Measurements from ENCODE around the gene FAM222A.

DNA sequence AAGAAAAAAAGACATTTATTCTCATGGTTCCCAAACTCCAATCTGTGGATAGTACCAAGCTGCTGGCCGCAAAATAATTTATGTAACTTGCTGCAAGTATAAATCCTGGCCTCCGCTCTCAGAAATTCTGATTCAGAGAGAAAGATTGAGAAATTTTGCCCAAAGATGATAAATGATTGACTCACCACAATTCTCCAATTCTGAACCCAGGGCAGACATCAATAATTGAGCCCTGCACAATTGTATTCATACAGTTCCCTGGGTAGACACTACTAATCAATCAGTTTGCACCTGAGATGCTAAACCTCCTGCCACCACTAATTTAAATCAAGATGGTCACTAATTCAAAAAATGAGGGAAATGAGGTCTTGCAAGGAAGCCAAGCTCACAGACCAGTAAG, 81.4 kb downstream of the FAM222A start:
- TF ChIP-seq CTCF (IDR thresholded peaks at IDR 0.05): no peak
- no peak for TF ChIP-seq POLR2AphosphoS5 (IDR thresholded peaks at IDR 0.05; ENCODE audit: low read depth, low read length)
- TF ChIP-seq SIN3A (IDR thresholded peaks at IDR 0.05; ENCODE audit: borderline replicate concordance, insufficient read depth, low read depth, low read length): no peak
- TF ChIP-seq TCF7L2 (IDR thresholded peaks at IDR 0.05; ENCODE audit: low read depth, low read length): no peak
- TF ChIP-seq, protein P1, sequence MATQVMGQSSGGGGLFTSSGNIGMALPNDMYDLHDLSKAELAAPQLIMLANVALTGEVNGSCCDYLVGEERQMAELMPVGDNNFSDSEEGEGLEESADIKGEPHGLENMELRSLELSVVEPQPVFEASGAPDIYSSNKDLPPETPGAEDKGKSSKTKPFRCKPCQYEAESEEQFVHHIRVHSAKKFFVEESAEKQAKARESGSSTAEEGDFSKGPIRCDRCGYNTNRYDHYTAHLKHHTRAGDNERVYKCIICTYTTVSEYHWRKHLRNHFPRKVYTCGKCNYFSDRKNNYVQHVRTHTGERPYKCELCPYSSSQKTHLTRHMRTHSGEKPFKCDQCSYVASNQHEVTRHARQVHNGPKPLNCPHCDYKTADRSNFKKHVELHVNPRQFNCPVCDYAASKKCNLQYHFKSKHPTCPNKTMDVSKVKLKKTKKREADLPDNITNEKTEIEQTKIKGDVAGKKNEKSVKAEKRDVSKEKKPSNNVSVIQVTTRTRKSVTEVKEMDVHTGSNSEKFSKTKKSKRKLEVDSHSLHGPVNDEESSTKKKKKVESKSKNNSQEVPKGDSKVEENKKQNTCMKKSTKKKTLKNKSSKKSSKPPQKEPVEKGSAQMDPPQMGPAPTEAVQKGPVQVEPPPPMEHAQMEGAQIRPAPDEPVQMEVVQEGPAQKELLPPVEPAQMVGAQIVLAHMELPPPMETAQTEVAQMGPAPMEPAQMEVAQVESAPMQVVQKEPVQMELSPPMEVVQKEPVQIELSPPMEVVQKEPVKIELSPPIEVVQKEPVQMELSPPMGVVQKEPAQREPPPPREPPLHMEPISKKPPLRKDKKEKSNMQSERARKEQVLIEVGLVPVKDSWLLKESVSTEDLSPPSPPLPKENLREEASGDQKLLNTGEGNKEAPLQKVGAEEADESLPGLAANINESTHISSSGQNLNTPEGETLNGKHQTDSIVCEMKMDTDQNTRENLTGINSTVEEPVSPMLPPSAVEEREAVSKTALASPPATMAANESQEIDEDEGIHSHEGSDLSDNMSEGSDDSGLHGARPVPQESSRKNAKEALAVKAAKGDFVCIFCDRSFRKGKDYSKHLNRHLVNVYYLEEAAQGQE (IDR thresholded peaks at IDR 0.05; ENCODE audit: insufficient read depth in 1 of 2, low read depth in 2 of 2, low read length in 1 of 2): no peak
